HCT116 (cell line): ENCODE data around the gene CTRL.

Experiments
- EZH2phosphoT487 ChIP-seq: fragments of 200-600 bp; IDR thresholded peaks from 2 replicates; pipeline ENCODE4 v1.6.1; 2018; ENCODE audit warnings: antibody characterized with exemption, borderline replicate concordance
- JUND ChIP-seq: IDR thresholded peaks from 2 replicates; pipeline ENCODE4 v1.6.1; 2012
- POLR2A ChIP-seq: IDR thresholded peaks from 2 replicates; pipeline ENCODE4 v1.7.0; 2011; ENCODE audit warnings: borderline replicate concordance; ENCODE audit not compliant: insufficient read depth, insufficient read length; ENCODE audit errors: extremely low read depth
- TF ChIP-seq, protein P1 (sequence below), 3 experiments: fragments of 200-600 bp in 1 of 3; sonication (generic) in 1 of 3; IDR thresholded peaks in 2 of 3; conservative IDR thresholded peaks in 1 of 3; 2 replicates each; pipeline ENCODE4 v1.5.1; 2012 to 2017; ENCODE audit warnings: low read depth in 2 of 3, low read length in 2 of 3, antibody characterized with exemption in 1 of 3, borderline replicate concordance in 1 of 3, control low read depth in 1 of 3, mild to moderate bottlenecking in 1 of 3, mixed read lengths in 1 of 3, mixed run types in 1 of 3, moderate library complexity in 1 of 3; ENCODE audit not compliant: insufficient read depth in 1 of 3

DNA sequence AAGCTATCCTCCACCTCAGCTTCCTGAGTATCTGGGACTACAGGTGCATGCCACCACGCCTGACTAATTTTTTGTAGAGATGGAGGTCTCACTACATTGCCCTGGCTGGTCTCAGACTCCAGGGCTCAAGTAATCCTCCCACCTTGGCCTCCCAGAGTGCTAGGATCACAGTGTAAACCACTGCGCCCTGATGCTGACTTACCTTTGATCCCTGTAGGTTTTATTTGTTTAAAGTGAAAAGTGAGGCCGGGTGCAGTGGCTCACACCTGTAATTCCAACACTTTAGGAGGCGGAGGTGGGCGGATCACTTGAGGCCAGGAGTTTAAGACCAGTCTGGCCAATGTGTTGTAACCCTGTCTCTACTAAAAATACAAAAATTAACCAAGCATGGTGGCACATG lies 29.9 kb downstream of the CTRL start:
- TF ChIP-seq POLR2A, result no peak
- no peak for TF ChIP-seq EZH2phosphoT487
- TF ChIP-seq JUND, result no peak
- TF ChIP-seq, protein P1, sequence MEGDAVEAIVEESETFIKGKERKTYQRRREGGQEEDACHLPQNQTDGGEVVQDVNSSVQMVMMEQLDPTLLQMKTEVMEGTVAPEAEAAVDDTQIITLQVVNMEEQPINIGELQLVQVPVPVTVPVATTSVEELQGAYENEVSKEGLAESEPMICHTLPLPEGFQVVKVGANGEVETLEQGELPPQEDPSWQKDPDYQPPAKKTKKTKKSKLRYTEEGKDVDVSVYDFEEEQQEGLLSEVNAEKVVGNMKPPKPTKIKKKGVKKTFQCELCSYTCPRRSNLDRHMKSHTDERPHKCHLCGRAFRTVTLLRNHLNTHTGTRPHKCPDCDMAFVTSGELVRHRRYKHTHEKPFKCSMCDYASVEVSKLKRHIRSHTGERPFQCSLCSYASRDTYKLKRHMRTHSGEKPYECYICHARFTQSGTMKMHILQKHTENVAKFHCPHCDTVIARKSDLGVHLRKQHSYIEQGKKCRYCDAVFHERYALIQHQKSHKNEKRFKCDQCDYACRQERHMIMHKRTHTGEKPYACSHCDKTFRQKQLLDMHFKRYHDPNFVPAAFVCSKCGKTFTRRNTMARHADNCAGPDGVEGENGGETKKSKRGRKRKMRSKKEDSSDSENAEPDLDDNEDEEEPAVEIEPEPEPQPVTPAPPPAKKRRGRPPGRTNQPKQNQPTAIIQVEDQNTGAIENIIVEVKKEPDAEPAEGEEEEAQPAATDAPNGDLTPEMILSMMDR (IDR thresholded peaks at IDR 0.05 in 2 of 3, conservative IDR thresholded peaks at IDR 0.05 in 1 of 3; ENCODE audit: borderline replicate concordance in 1 of 3, insufficient read depth in 1 of 3, low read depth in 2 of 3, low read length in 2 of 3), result no peak
